ENCODE data around the gene HNF4A.

DNA sequence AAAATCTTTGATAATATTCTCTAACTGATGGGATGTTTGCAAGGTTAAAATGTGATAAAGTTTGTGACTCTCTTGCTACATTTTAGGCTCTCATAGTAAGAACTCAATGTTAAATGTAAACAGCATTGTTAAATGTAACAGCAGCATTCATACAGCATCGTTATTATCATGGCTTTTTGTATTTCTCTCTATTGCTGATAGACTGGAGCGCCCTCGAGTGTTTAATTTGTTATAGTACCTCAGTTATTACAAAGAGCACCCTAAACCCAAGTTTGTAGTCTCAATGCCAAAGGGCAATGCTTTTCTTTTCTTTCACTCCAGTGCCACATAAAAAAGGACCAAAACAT, 105.3 kb downstream of the HNF4A start:
- TF ChIP-seq, protein P1, sequence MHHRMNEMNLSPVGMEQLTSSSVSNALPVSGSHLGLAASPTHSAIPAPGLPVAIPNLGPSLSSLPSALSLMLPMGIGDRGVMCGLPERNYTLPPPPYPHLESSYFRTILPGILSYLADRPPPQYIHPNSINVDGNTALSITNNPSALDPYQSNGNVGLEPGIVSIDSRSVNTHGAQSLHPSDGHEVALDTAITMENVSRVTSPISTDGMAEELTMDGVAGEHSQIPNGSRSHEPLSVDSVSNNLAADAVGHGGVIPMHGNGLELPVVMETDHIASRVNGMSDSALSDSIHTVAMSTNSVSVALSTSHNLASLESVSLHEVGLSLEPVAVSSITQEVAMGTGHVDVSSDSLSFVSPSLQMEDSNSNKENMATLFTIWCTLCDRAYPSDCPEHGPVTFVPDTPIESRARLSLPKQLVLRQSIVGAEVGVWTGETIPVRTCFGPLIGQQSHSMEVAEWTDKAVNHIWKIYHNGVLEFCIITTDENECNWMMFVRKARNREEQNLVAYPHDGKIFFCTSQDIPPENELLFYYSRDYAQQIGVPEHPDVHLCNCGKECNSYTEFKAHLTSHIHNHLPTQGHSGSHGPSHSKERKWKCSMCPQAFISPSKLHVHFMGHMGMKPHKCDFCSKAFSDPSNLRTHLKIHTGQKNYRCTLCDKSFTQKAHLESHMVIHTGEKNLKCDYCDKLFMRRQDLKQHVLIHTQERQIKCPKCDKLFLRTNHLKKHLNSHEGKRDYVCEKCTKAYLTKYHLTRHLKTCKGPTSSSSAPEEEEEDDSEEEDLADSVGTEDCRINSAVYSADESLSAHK (tag by site-specific recombination; IDR thresholded peaks at IDR 0.05) = no peak
- TF ChIP-seq, protein P2, sequence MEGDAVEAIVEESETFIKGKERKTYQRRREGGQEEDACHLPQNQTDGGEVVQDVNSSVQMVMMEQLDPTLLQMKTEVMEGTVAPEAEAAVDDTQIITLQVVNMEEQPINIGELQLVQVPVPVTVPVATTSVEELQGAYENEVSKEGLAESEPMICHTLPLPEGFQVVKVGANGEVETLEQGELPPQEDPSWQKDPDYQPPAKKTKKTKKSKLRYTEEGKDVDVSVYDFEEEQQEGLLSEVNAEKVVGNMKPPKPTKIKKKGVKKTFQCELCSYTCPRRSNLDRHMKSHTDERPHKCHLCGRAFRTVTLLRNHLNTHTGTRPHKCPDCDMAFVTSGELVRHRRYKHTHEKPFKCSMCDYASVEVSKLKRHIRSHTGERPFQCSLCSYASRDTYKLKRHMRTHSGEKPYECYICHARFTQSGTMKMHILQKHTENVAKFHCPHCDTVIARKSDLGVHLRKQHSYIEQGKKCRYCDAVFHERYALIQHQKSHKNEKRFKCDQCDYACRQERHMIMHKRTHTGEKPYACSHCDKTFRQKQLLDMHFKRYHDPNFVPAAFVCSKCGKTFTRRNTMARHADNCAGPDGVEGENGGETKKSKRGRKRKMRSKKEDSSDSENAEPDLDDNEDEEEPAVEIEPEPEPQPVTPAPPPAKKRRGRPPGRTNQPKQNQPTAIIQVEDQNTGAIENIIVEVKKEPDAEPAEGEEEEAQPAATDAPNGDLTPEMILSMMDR (tag by site-specific recombination; IDR thresholded peaks at IDR 0.05) = no peak
- TF ChIP-seq SALL2 (tag by site-specific recombination; IDR thresholded peaks at IDR 0.05; ENCODE audit: borderline replicate concordance) = no peak
- no peak for TF ChIP-seq ZNF341 (tag by site-specific recombination; IDR thresholded peaks at IDR 0.05; ENCODE audit: low read depth)
